ENCODE measurements around the gene RBMS1. TPM values are rescaled to one million over a fixed set of nuclear protein-coding genes. Genes with fewer than 3 reads are reported as not detected.

Gene RBMS1
- total RNA-seq, 1 donor from 2014 or later = 73.7 TPM

GRCh38 chr2:160469164-160469563 lies 24.4 kb downstream of the RBMS1 start:
- no peaks in the 10 kb centered on the region for H3K27me3 Mint-ChIP-seq
- peak overlapping the region; percentile 13 for H3K27ac Mint-ChIP-seq
- H3K4me3 Mint-ChIP-seq = no peak overlapping the region
- H3K9me3 Mint-ChIP-seq = no peaks in the 10 kb centered on the region
- DNase-seq (ENCODE audit: extremely low spot score, unreplicated experiment) = no peak
- peaks cover 31% of the 10 kb centered on the region for H3K4me1 Mint-ChIP-seq (ENCODE audit: unreplicated experiment)
- TF ChIP-seq CTCF (conservative IDR thresholded peaks at IDR 0.05) = no peak
- peaks cover under 1% of the 10 kb centered on the region for H3K36me3 Mint-ChIP-seq

GRCh38 chr2:160467086-160467485 lies 26.5 kb downstream of the RBMS1 start:
- no peak for DNase-seq (ENCODE audit: extremely low spot score, unreplicated experiment)
- no peaks in the 10 kb centered on the region for H3K27me3 Mint-ChIP-seq
- no peak overlapping the region for H3K4me3 Mint-ChIP-seq
- H3K4me1 Mint-ChIP-seq (ENCODE audit: unreplicated experiment) = peaks cover 19% of the 10 kb centered on the region
- H3K36me3 Mint-ChIP-seq = peaks cover 3% of the 10 kb centered on the region
- no peak overlapping the region for H3K27ac Mint-ChIP-seq
- no peaks in the 10 kb centered on the region for H3K9me3 Mint-ChIP-seq
- no peak for TF ChIP-seq CTCF (conservative IDR thresholded peaks at IDR 0.05)

GRCh38 chr2:160465406-160465805 lies 28.2 kb downstream of the RBMS1 start:
- Mint-ChIP-seq H3K27ac (peak overlapping the region; percentile 12), H3K4me3 (no peak overlapping the region), H3K9me3 (no peaks in the 10 kb centered on the region), H3K27me3 (no peaks in the 10 kb centered on the region), H3K36me3 (peaks cover 3% of the 10 kb centered on the region), H3K4me1 (ENCODE audit: unreplicated experiment) (peaks cover 16% of the 10 kb centered on the region)
- no peak for TF ChIP-seq CTCF (conservative IDR thresholded peaks at IDR 0.05)
- DNase-seq (ENCODE audit: extremely low spot score, unreplicated experiment) = no peak

GRCh38 chr2:160465002-160465401 lies 28.6 kb downstream of the RBMS1 start:
- peaks cover 16% of the 10 kb centered on the region for H3K4me1 Mint-ChIP-seq (ENCODE audit: unreplicated experiment)
- no peak for DNase-seq (ENCODE audit: extremely low spot score, unreplicated experiment)
- peak overlapping the region; percentile 12 for H3K27ac Mint-ChIP-seq
- peaks cover 3% of the 10 kb centered on the region for H3K36me3 Mint-ChIP-seq
- H3K27me3 Mint-ChIP-seq = no peaks in the 10 kb centered on the region
- no peak overlapping the region for H3K4me3 Mint-ChIP-seq
- no peak for TF ChIP-seq CTCF (conservative IDR thresholded peaks at IDR 0.05)
- no peaks in the 10 kb centered on the region for H3K9me3 Mint-ChIP-seq

- Mint-ChIP-seq H3K4me3 (no peak overlapping the region), H3K27ac (peak overlapping the region; percentile 35)
Observed at GRCh38 chr2:160464017-160464416, 29.6 kb downstream of the RBMS1 start.

More at GRCh38 chr2:160464017-160464416, 29.6 kb downstream of the RBMS1 start:
- no peak for DNase-seq (ENCODE audit: extremely low spot score, unreplicated experiment)
- no peaks in the 10 kb centered on the region for H3K27me3 Mint-ChIP-seq
- H3K4me1 Mint-ChIP-seq (ENCODE audit: unreplicated experiment) = peaks cover 8% of the 10 kb centered on the region
- H3K9me3 Mint-ChIP-seq = no peaks in the 10 kb centered on the region
- H3K36me3 Mint-ChIP-seq = peaks cover 3% of the 10 kb centered on the region
- no peak for TF ChIP-seq CTCF (conservative IDR thresholded peaks at IDR 0.05)

Data from type B pancreatic cell (in vitro differentiated cells).